HG02571 (cell line): ENCODE results near the gene AREL1.
"Not testable (repeated sequence)": the region's sequence is repeated elsewhere in the genome, so short reads cannot be mapped to it uniquely, and the experiment has no call there.

Experiments used
- ATAC-seq: cut with Tn5 transposase; IDR thresholded peaks from one replicate; pipeline ENCODE4 v1.9.1; 2021; ENCODE audit warnings: mild to moderate bottlenecking, moderate library complexity; ENCODE audit not compliant: unreplicated experiment

Gene AREL1, protein sequence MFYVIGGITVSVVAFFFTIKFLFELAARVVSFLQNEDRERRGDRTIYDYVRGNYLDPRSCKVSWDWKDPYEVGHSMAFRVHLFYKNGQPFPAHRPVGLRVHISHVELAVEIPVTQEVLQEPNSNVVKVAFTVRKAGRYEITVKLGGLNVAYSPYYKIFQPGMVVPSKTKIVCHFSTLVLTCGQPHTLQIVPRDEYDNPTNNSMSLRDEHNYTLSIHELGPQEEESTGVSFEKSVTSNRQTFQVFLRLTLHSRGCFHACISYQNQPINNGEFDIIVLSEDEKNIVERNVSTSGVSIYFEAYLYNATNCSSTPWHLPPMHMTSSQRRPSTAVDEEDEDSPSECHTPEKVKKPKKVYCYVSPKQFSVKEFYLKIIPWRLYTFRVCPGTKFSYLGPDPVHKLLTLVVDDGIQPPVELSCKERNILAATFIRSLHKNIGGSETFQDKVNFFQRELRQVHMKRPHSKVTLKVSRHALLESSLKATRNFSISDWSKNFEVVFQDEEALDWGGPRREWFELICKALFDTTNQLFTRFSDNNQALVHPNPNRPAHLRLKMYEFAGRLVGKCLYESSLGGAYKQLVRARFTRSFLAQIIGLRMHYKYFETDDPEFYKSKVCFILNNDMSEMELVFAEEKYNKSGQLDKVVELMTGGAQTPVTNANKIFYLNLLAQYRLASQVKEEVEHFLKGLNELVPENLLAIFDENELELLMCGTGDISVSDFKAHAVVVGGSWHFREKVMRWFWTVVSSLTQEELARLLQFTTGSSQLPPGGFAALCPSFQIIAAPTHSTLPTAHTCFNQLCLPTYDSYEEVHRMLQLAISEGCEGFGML

DNA sequence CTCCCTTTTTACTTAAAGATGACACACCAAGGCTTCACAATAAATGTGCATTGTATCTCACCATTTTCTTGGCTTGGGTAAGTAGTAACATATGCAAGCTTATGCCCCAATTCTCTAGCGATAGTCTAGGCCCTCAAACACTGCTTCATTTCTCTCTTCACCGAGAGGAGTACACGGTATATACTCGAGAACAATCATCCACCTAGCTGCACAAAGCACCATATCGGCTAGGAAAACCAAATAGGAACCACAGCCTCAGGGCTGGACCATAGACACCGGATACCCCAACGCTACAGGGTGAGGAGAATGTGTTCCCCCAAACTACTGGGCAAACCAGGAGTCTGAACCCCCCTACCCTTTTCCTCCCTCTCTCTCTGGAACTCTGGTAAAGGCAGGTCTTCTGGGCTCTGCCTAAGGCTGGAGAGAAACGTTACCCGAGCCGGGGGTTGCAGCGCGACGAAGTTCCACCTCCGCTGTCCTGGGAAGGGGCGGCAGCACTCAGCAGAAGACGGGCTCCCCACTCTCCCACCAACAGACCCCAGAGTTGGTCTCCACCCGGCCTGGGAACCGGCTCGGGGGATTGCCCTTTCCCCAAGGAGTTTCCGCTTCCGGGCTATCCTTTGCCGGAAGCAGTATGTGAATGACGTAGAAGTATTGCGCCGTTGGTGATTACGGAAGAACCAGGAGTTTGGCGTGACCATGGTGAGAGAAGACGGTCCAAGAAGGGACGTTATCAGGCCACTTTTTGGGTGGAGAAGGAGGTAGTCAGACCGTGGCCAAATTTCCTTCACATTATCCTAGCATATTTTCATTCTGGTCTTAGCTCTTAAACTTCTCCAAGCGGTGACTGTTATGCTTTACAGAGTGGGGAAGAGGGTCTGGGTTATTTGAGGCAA, at the start of gene AREL1, which contains the start of gene FCF1:
TSS of gene AREL1 (minus strand) at position 582 of the 896 bp plus-strand sequence. CDS start 27,465 bp downstream, outside the sequence.
TSS of gene FCF1 (plus strand) at position 646 of the 896 bp plus-strand sequence. CDS start at position 700, 54 bp downstream.
- ATAC-seq: peak; percentile 95

DNA sequence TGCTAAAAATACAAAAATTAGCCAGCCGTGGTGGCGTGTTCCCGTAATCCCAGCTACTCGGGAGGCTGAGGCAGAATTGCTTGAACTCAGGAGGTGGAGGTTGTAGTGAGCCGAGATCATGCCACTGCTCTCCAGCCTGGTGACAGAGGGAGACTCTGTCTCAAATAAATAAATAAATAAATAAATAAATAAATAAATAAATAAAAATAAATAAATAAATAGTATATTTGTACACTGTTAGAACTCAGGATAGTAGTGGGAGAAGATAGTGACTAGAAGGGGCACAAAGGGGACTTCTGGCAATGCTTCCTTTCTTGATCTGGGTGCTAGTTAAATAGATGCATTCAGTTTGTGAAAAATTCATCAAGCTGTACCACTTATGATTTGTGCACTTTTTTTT, 45.6 kb upstream of the AREL1 start:
- not testable (repeated sequence) for ATAC-seq

DNA sequence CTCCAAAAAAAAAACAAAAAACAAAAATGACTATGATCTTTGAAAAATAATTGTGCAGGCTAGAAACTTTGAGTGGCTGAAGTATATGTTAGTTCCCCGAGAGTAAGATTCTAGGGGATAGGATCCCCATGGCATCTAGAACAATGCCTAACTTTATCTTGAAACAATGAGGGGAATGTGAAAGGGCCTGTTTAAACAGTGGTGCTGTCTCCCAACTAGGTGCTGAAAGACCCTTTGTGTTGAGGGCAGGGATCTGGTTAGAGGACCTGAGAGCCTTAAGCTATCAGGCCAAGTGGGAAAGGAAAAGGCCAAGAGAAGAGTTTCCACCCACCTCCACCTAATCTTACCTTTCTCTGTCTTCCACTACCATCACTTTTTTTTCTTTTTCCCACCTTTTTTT, 43.4 kb upstream of the AREL1 start:
- no peak for ATAC-seq

DNA sequence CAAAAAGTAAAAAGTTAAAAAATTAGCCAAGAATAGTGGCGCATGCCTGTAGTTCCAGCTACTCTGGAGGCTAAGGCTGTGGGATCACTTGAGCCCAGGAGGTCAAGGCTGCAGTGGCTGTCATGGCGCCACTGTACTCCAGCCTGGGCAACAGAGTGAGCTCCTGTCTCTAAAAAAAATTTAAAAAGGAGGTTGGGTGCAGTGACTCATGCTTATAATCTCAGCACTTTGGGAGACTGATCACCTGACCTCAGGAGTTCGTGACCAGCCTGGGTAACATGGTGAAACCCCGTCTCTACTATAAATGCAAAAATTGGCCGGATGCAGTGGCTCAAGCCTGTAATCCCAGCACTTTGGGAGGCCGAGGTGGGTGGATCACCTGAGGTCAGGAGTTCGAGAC, 42.0 kb upstream of the AREL1 start:
- no peak for ATAC-seq

DNA sequence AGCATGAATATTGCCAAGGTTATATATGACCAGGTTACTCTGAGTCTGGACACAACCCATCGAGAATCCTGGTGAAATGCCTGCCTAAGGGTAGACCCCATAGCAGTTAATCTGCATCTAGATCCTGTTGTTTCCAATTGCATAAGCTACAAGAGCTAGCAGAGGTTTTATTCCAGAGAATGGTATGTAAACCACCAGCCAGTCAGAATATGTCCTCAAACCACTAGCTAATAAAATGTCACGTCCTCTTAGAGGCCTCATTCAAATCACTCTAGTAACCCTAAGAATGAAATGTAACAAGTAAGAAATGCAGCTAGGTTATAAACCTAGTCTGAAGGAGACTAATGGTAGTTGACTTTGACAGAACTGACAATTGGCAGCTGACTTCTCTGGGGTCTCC, 41.3 kb upstream of the AREL1 start:
- no peak for ATAC-seq

DNA sequence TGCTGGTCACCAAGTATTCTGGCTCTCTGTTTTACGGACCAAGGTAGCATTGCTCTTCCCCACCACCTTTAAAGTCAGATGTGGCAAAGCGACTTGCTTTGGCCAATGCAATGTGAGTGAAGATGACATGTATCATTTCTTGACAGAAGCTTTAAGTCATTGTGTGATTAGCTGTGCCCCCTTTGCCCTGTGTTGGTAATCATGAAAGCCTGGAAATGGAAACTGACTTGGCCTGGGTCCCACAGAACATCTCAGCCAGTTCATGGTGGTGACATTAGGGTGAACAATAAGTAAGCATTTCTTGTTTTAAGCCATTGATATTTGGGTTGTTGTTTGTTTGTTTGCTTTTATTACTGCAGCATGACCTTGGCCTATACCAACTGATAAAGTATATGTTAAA, 34.4 kb upstream of the AREL1 start:
- ATAC-seq: no peak

DNA sequence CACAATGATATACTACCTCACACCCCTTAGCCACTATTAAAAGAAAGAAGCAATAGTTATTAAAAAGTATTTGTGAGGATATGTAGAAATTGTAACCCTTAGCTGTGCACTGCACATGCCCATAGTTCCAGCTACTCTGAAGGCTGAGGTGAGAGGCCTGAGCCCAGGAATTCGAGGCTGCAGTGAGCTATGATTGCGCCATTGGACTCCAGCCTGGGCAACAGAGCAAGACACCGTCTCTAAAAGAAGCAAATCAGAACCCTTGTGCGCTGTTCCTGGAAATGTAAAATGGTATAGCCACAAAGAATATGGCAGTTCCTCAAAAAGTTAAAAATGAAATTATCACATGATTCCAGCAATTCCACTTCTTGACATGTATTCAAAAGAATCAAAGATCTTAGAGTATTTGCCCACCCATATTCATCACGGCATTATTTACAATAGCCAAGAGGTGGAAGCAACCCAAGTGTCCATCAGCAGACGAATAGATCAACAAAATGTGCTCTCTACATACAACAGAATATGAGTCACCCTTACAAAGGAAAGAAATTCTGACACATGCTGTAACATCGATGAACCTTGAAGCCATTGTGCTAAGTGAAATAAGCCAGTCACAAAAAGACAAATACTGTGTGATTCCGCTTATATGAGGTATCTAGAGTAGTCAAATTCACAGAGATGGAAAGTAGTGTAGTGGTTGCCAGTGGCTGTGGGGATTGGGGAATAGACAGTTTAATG, 26.6 kb upstream of the AREL1 start:
- ATAC-seq: no peak

DNA sequence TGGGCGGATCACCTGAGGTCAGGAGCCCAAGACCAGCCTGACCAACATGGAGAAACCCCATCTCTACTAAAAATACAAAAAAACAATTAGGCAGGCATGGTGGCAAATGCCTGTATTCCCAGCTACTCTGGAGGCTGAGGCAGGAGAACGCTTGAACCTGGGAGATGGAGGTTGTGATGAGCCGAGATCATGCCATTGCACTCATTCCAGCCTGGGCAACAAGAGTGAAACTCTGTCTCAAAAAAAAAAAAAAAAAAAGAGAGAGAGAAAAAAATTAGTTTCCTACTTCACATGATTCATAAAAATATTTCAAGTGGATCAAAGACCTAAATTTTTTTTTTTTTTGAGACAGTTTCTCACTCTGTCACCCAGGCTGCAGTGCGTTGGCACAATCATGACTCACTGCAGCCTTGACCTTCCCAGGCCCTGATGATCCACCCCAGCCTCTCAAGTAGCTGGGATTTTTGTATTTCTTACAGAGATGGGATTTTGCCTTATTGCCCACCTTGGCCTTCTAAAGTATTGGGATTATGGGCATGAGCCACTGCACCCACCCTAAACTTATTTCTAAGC, 25.0 kb upstream of the AREL1 start:
- no peak for ATAC-seq

DNA sequence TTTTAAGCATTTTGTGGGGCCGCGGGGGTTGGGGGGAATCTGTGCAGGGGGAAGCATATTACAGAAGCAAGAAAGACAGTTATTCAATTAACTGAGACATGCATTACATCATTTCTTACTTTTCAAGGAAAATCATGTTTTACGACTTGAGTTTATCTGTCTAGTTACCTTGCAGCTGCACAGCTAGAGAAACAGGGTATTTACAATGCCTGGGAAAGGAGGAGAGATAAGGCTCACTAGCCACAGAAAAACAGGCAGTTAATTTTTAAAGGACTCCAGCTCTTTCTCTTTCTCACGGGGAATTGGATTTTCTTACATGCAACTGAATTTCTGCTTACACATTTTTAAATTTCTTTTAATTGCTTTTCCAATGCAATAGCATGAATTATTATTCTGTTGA, 22.2 kb upstream of the AREL1 start:
- ATAC-seq: no peak

DNA sequence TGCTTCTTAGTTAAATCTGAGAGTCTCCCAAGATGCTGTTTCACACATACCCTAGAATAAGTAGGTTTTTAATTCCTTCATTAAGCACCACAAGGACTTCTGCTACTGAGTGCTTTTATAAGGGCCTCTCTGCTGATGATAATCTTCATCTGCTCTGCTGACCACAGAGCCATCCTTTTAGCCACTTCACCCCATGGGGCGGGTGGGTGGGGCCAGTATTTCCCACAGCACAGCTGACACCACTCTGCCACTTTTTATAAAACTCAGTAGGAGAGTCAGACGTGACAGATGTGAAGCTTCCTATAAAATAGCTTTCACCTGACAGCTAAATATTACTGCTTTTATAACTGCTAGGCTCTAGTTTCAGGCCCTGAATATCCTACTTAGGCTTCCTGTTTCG, 20.3 kb upstream of the AREL1 start:
- no peak for ATAC-seq

DNA sequence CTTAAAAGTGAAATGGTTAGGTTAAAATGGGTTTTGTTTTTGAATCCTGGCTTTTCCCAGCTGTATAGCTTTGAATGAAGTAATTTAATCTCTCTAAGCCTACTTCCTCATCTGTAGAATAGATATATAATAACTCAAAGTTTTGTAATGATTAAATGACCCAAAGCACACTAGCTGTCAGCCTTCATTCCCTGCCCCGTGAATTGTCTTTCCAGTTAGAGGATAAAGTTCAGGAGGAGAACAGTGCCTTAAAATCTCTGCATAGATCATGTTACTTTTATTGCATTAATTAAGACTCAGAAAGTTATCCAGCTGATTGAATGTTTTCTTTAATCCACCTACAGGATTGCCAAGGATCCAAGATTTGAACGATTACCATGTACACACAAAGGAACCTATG, 19.5 kb upstream of the AREL1 start:
- no peak for ATAC-seq

DNA sequence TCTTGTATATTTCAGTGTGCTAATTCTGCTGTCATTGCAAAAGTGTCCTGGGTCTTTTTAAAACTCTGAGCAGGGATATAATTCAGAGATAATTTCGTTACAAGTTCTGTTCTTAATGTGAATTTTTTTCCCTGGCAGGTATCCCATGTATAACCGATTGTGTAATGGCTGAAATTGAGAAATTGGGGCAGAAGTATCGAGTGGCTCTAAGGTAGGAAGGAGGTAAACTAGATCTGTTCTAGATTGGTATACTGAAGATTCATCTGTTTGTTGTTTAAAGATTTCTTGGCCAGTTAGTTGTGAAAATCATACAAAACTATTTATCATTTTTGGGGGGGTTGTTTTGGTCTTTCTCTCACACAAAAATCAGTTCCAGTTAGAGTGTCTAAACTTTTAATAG, 10.3 kb upstream of the AREL1 start:
- ATAC-seq: no peak

DNA sequence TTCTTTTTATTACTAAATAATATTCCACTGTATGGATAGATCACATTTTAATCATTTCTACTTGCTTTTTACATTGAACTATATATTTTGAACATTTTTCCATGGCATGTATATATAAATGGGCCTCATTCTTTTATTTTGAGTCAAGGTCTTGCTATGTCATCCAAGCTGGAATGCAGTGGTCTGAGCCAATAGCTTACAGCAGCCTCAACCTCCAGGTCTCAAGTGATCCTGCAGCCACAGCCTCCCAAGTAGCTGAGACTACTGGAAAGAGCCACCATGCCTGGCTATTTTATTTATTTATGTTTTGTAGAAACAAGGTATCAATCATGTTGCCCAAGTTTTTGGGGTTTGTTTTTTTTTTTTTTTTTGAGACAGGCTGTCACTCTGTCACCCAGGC, 7.6 kb upstream of the AREL1 start:
- ATAC-seq: no peak

DNA sequence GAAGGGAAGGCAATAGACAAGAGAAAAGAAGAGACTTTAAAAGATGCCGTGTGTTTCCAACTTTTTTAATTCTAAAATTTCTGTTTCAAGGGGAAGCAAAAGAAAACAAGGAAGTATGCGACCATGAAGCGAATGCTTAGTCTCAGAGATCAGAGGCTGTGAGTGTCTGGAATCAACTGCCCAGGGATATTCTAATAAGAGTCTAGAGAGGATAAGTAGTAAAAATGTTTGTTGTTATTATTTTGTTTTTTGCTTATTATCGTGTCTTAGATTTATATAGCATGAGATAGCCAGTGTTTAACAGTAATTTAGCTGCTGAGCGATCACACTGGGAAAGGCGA, 485 bp upstream of the AREL1 start:
- ATAC-seq: no peak

DNA sequence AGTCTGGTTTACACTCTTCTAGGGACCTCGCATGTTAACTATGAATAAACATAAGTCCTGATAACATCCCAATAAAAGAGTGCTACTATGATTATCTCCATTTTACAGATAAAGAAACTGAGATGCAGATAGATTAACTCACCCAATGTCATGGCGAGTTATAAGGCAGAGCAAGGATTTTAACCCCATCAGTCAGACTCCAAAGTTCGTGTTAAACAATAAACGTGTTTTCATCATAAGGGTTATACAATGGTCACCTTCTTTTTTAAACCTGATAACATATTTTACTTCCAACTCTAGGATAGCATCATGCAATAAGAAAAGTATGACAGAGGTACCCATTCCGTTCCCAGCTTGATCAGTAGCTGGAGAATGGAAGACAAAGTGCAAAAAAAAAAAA, 1.2 kb downstream of the AREL1 start:
- ATAC-seq: no peak

DNA sequence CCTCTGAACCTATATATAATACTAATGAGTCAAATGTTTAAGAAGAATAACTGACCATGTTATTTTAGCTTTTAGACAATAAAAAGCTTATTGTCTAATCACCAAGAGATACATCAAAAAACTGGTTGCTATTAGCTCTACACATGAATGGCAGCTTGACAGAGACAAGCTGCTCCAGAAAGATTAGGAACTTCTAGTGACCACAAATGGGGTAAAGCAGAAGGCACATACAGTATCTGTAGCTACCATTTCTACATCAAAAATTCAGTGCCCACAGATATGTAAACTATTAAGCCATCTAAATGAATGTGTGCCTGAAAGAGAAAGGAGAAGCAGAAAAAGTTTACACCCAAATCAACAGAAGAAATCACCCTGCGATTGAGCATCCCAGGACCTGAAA, 2.4 kb downstream of the AREL1 start:
- ATAC-seq: no peak

DNA sequence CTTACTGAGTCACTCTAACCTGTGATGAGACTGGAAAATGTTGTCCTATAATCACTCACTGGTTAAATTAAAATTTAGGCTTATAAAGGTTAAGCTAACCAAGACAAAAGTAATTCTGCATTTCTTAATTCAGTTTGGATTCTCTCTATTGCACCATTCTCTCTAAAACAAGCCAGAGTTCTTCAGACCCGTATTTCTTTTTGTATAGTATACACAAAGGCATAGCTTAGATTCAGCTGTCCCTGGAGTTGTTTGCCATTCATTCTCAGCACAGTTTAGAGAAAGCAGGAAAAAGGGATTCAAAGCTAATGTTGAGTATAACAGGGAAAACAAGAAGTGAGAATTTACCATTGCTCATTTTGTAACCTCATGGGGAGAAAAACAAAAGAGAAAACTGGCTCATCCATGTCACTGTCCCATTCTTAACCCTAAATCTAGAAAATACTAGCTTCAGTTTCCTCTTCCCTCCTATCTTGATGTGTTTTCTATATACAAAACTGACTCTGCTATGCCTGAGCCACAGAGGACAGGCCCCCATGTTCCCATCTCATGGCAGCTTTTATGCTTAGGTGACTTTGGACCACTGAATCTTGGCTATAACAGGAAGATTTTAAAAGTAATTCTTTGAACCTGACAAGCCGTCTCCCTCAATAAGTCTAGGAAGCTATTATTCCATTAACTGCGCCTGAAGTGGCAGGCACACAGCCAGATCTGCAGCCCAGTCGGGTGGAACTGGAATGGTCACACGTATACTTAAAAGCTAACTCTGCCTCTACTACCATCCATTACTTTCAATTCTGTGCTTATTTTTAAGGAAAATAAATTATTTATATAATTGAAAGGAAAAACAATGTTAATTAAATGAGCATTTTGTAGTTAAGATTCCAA, 7.0 kb downstream of the AREL1 start:
- ATAC-seq: no peak

DNA sequence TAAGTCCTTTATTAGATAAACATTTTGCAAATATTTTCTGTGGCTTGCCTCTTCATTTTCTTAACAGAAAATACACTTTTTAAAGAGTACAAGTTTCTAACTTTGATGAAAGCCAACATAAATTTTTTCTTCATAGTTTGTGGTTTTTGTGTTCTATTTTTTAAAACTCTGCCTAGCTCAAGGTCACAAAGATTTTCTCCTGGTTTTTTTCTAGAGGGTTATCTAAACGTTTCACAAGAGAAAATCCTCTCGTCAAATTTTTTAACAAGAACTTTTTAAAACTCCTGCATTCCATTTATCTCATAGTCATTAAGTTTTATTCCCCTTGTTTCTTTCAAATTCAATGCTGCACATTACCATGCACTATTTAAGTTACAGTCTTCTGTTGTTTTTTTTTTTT, 8.2 kb downstream of the AREL1 start:
- no peak for ATAC-seq

DNA sequence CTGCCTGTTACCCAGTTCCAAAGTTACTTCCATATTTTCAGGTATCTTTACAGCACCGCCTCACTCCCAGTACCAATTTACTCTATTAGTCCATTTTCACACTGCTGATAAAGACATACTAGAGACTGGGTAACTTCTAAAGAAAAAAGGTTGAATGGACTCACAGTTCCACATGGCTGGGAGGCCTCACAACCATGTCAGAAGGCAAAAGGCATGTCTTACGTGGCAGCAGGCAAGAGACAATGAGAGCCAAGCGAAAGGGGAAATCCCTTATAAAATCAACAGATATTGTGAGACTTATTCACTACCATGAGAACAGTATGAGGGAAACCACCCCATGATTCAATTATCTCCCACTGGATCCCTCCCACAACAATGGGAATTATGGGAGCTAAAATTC, 9.8 kb downstream of the AREL1 start:
- ATAC-seq: no peak
